Hepatocyte (in vitro differentiated cells): ENCODE measurements around the gene THSD1. TPM values are rescaled to one million over a fixed set of nuclear protein-coding genes. Genes with fewer than 3 reads are reported as not detected.

ENCODE experiments used
- DNase-seq: peaks from one replicate; pipeline ENCODE4 v3.0.0-alpha.2; 2016; ENCODE audit warnings: low spot score
- H2AFZ ChIP-seq: fragments of 200-600 bp; sonication (generic); 2 replicates; pipeline ENCODE4 v1.6.0; 2016; ENCODE audit warnings: antibody characterized with exemption, mild to moderate bottlenecking
- H3K27ac ChIP-seq: fragments of 200-600 bp; sonication (generic); 2 replicates; pipeline ENCODE4 v1.5.1; 2016; ENCODE audit warnings: mild to moderate bottlenecking
- H3K27me3 ChIP-seq: fragments of 200-600 bp; sonication (generic); 2 replicates; pipeline ENCODE4 v1.6.1; 2016
- H3K36me3 ChIP-seq: fragments of 200-600 bp; sonication (generic); replicated peaks from 2 replicates; pipeline ENCODE4 v1.5.1; 2016; ENCODE audit warnings: low read depth; ENCODE audit not compliant: insufficient read depth
- H3K4me1 ChIP-seq: fragments of 200-600 bp; sonication (generic); 2 replicates; pipeline ENCODE4 v1.5.1; 2016; ENCODE audit warnings: mild to moderate bottlenecking, moderate library complexity; ENCODE audit not compliant: insufficient read depth
- H3K4me2 ChIP-seq: fragments of 200-600 bp; sonication (generic); 2 replicates; pipeline ENCODE4 v1.6.0; 2016
- H3K4me3 ChIP-seq: fragments of 200-600 bp; sonication (generic); 2 replicates; pipeline ENCODE4 v1.5.1; 2016; ENCODE audit warnings: mild to moderate bottlenecking
- H3K79me2 ChIP-seq: fragments of 200-600 bp; sonication (generic); 2 replicates; pipeline ENCODE4 v1.6.0; 2017; ENCODE audit warnings: mild to moderate bottlenecking
- H3K9me2 ChIP-seq: fragments of 200-600 bp; sonication (generic); replicated peaks from 2 replicates; pipeline ENCODE4 v1.6.0; 2017; ENCODE audit warnings: mild to moderate bottlenecking; ENCODE audit not compliant: insufficient read depth
- H3K9me3 ChIP-seq: fragments of 200-600 bp; sonication (generic); 2 replicates; pipeline ENCODE4 v1.5.1; 2016; ENCODE audit warnings: low read depth, mild to moderate bottlenecking
- H4K20me1 ChIP-seq: fragments of 200-600 bp; sonication (generic); 2 replicates; pipeline ENCODE4 v1.6.0; 2016; ENCODE audit warnings: mild to moderate bottlenecking; ENCODE audit not compliant: insufficient read depth, poor library complexity, severe bottlenecking
- EZH2 ChIP-seq: fragments of 200-600 bp; sonication (generic); IDR thresholded peaks from 2 replicates; pipeline ENCODE4 v1.6.1; 2016; ENCODE audit warnings: antibody characterized with exemption, mild to moderate bottlenecking, borderline replicate concordance
- EZH2phosphoT487 ChIP-seq: fragments of 200-600 bp; sonication (generic); IDR thresholded peaks from one replicate; pipeline ENCODE4 v1.6.1; 2018; ENCODE audit warnings: antibody characterized with exemption, mild to moderate bottlenecking, low read depth, moderate library complexity; ENCODE audit not compliant: unreplicated experiment, severe bottlenecking
- whole genome bisulfite sequencing: methylation state at CpG from one replicate; pipeline ENCODE4 v1.1.6; 2016; ENCODE audit warnings: low lambda C conversion rate; ENCODE audit errors: missing lambda C conversion rate; 5-methylcytosine and 5-hydroxymethylcytosine counted together
- polyA plus RNA-seq: library from polyadenylated mRNA; unstranded; fragments of >200 nt; fragmentation: Nextera tagmentation; extraction: Ambion mirVana; gene quantifications from 2 replicates; pipeline ENCODE4 v1.2.1, GENCODE V29; 2016
- total RNA-seq: library from RNA; depleted of rRNA; stranded (reverse); fragments of >200 nt; gene quantifications from 2 replicates; pipeline ENCODE4 v1.2.3, GENCODE V29; 2014
- TF ChIP-seq, protein P1 (sequence below): fragments of 200-600 bp; sonication (generic); IDR thresholded peaks from 2 replicates; pipeline ENCODE4 v1.5.1; 2016; ENCODE audit warnings: antibody characterized with exemption, mild to moderate bottlenecking; ENCODE audit not compliant: poor library complexity

Gene THSD1
- total and polyA plus RNA-seq, 2 experiments from 2014 or later = 1.00 to 1.4 TPM

DNA sequence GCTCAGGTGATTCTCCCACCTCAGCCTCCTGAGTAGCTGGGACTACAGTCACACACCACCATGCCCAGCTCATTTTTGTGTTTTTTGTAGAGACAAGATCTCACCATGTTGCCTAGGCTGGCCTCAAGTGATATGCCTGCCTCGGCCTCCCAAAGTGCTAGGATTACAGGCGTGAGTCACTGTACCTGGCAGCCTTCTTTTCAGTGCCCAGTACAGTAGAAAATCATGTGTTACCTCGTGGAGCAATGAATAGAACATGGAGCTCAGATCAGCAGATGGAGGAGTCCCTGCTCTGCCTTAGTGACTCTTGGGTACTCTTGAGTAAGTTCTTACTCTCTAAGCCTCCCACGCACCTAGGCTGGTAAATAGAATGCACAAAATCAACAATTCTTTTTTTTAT lies 44.7 kb downstream of the THSD1 start:
- no peak for DNase-seq
- H3K9me3 ChIP-seq = no peaks in the 10 kb centered on the region
- H3K9me2 ChIP-seq = no peaks in the 10 kb centered on the region
- H3K36me3 ChIP-seq = no peaks in the 10 kb centered on the region
- H3K27me3 ChIP-seq = no peaks in the 10 kb centered on the region
- no peaks in the 10 kb centered on the region for H4K20me1 ChIP-seq
- no peak overlapping the region for H3K27ac ChIP-seq
- no peaks in the 10 kb centered on the region for H3K4me1 ChIP-seq
- H2AFZ ChIP-seq = no peak overlapping the region
- no peak overlapping the region for H3K4me2 ChIP-seq
- no peak overlapping the region for H3K4me3 ChIP-seq
- TF ChIP-seq, protein P1, sequence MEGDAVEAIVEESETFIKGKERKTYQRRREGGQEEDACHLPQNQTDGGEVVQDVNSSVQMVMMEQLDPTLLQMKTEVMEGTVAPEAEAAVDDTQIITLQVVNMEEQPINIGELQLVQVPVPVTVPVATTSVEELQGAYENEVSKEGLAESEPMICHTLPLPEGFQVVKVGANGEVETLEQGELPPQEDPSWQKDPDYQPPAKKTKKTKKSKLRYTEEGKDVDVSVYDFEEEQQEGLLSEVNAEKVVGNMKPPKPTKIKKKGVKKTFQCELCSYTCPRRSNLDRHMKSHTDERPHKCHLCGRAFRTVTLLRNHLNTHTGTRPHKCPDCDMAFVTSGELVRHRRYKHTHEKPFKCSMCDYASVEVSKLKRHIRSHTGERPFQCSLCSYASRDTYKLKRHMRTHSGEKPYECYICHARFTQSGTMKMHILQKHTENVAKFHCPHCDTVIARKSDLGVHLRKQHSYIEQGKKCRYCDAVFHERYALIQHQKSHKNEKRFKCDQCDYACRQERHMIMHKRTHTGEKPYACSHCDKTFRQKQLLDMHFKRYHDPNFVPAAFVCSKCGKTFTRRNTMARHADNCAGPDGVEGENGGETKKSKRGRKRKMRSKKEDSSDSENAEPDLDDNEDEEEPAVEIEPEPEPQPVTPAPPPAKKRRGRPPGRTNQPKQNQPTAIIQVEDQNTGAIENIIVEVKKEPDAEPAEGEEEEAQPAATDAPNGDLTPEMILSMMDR = no peak
- TF ChIP-seq EZH2 (no peak), EZH2phosphoT487 (no peak)
- 94% methylated on average over 4 of the region's 4 CpGs for WGBS
- H3K79me2 ChIP-seq = no peaks in the 10 kb centered on the region

DNA sequence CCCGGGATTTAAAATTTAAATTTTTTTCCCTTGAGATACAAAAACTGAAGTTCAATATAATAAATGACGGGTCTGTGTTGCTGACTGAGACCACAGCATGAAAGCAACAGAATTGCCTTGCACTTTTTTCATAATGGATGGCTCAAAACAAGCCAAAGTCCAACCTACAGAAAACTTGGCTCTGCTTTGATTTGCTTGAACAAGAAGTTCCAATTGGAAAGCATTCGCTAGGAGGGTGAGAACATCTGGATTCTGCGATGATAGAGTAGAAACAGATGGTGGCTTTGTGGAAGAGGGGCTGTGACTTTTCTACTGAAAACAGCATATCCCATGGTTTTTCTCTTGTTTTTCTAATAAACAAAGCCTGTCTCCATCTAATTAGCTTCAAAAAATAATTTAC lies 46.4 kb downstream of the THSD1 start:
- Histone ChIP-seq H2AFZ (no peak overlapping the region), H3K4me1 (no peaks in the 10 kb centered on the region), H3K36me3 (no peaks in the 10 kb centered on the region), H3K4me2 (no peak overlapping the region), H3K27ac (no peak overlapping the region), H3K9me3 (no peaks in the 10 kb centered on the region), H3K79me2 (no peaks in the 10 kb centered on the region), H3K27me3 (no peaks in the 10 kb centered on the region), H3K4me3 (no peak overlapping the region), H4K20me1 (no peaks in the 10 kb centered on the region), H3K9me2 (no peaks in the 10 kb centered on the region)
- DNase-seq = peak; percentile 49
- TF ChIP-seq EZH2phosphoT487 (no peak), EZH2 (no peak)
- TF ChIP-seq, protein P1 = no peak
- 53% methylated on average over 4 of the region's 4 CpGs for WGBS

DNA sequence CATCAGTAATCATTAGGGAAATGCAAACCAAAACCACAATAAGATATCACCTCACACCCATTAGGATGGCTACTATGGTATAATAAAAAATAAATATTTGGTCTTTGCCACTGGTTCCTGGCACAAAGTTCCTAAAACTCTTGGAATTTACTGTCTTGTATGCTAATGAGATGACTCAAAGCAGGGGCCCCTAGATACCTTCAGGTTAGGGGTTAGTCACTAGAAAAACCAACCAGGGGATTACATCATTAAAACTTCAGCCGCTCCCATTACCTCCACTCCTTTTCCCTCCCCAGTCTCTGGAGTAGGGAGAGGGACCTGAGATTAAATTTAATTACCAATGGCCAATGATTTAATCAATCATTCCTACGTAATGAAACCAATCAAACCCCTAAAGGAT lies 49.6 kb downstream of the THSD1 start:
- Histone ChIP-seq H3K4me1 (no peaks in the 10 kb centered on the region), H3K36me3 (no peaks in the 10 kb centered on the region), H3K4me2 (no peak overlapping the region), H3K9me3 (no peaks in the 10 kb centered on the region), H3K27ac (no peak overlapping the region), H3K4me3 (no peak overlapping the region), H4K20me1 (no peaks in the 10 kb centered on the region), H3K79me2 (no peaks in the 10 kb centered on the region), H3K9me2 (no peaks in the 10 kb centered on the region), H2AFZ (no peak overlapping the region), H3K27me3 (no peaks in the 10 kb centered on the region)
- WGBS = 92% methylated on average over 2 of the region's 2 CpGs
- DNase-seq = no peak
- TF ChIP-seq, protein P1 = no peak
- TF ChIP-seq EZH2 (no peak), EZH2phosphoT487 (no peak)

GRCh38 chr13:52353193-52353592 lies 52.8 kb downstream of the THSD1 start:
- no peak for DNase-seq
- H3K27me3 ChIP-seq = no peaks in the 10 kb centered on the region
- no peaks in the 10 kb centered on the region for H3K9me3 ChIP-seq
- TF ChIP-seq, protein P1 = no peak
- no peak for TF ChIP-seq EZH2phosphoT487
- no peak for TF ChIP-seq EZH2
- H3K9me2 ChIP-seq = no peaks in the 10 kb centered on the region
- no peaks in the 10 kb centered on the region for H3K4me1 ChIP-seq
- no peaks in the 10 kb centered on the region for H4K20me1 ChIP-seq
- no peak overlapping the region for H3K4me3 ChIP-seq
- no peaks in the 10 kb centered on the region for H3K36me3 ChIP-seq
- H3K79me2 ChIP-seq = no peaks in the 10 kb centered on the region
- H3K27ac ChIP-seq = no peak overlapping the region
- 85% methylated on average over 1 of the region's 1 CpG for WGBS
- no peak overlapping the region for H2AFZ ChIP-seq
- no peak overlapping the region for H3K4me2 ChIP-seq
